Measurements from ENCODE around the gene CNKSR3.

CNKSR3 gene

GRCh38 chr6:154478021-154478700 lies 32.3 kb downstream of the CNKSR3 start:
- no peak for DNase-seq

GRCh38 chr6:154476494-154476893 lies 34.0 kb downstream of the CNKSR3 start:
- DNase-seq, result no peak

DNA sequence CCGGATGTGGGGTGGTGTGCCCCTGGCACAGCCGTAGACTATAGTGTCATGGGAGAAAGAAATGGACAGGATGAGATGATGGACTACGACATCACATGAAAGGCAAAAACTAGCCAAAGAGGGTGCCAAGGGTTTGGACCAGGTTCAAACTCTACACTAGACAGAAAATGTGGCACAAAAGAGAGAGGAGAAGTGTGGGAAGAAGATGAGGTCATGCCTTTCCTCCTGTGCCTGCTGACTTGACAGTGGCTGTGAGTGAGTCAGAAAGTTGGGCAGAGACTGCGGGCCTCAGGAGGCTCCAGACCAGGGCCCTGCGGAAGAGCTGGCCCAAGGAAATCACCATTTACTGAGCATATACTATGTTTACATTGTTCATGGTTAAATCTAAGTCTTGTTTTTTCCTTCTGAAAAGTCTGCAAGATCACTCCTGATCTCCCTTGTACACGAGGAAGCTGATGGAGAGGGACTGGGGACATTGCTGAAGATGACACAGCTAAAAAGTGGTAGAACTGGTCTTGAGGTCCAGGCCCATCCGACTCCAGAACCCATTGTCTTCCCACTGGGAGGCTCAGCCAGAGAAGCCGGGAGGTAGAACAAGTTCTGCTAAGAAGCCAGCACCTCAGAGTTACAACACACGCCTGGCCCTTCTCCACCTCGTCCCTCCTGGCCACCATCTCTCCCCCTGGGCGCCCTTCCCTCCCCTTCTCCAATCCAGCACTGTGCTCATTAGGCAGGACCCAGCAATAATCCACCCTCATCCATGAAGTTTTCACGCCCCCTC lies 35.6 kb downstream of the CNKSR3 start:
- DNase-seq, result no peak

GRCh38 chr6:154473324-154473723 lies 37.2 kb downstream of the CNKSR3 start:
- DNase-seq, result no peak

- no peak for DNase-seq
These were observed 38.7 kb downstream of the CNKSR3 start for GRCh38 chr6:154471609-154472362.

- DNase-seq, result no peak
These were observed 41.1 kb downstream of the CNKSR3 start for GRCh38 chr6:154469306-154469935.

DNA sequence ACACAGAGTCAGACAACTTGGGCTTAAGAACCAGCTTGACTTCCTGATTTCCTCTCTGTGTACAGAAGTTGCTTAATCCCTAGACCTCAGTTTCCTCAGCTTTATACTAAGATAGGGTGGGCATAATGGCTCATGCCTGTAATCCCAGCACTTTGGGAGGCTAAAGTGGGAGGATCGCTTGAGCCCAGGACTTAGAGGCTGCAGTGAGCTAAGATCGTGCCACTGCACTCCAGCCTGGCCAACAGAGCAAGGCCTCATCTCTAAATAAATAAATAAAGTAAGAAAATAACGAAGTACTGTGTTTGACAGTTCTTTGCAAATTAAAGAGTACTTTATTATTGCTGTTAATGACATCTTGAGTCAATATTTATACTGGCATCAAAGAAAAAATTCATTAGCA lies 41.7 kb downstream of the CNKSR3 start:
- DNase-seq, result no peak

- DNase-seq, result no peak
These were observed 43.4 kb downstream of the CNKSR3 start for GRCh38 chr6:154466971-154467679.

DNA sequence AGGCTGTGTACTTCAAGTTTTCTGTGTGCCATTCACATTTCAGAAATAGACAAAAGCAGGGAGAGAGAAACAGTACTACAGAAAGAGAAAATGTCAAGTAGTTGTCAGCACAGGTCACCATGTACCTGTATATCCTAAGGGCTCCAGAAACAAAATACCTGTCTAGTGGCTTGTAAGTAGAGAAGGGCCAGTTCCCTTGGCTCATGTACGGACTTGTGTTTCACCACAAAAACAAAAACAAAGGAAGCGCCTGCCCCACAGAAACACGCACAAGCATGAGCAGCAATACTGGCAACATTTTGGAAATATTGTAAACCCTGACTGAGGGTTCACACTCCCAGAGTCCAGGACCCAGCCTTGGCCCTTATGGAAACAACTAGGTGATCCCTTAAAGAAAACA lies 44.3 kb downstream of the CNKSR3 start:
- no peak for DNase-seq

DNA sequence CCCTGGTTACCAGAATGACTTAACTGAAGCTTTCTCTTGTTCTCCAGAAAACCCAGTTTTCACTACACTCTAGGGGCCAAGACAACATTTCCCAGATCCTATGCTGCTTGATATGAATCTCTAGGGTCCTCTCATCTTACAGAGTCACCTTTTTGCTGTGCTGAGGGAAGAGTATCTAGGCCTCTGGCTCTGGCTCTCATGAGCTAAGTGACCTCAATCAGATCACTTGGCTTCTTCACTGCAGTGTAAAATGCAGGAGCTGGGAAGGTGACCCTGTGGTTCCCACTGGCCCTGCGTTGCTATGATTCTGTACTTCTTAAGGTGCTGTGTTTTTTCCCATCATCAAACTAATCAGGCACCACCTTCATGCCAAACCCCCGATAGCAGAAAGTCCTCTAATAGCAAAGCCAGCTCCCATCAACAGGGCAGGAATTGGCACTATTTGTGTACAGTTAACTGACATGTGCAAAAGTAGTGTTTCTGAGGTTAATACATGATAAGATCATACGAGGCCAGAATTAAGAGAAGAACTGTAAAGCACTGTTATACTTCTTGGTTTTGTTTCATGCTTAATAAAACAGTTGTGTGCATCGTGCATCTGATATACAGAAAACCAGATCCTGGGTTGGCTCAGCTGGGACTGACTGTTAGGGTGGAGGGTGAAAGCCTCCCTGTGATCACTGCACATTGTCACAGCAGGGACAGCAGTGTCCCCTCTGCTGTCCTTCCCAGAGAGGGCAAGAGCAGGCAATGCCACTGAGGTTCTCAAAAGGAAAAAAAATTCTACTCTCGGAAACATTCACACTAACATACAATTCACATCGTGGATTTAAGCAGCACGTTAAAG lies 46.7 kb downstream of the CNKSR3 start:
- DNase-seq, result no peak

DNA sequence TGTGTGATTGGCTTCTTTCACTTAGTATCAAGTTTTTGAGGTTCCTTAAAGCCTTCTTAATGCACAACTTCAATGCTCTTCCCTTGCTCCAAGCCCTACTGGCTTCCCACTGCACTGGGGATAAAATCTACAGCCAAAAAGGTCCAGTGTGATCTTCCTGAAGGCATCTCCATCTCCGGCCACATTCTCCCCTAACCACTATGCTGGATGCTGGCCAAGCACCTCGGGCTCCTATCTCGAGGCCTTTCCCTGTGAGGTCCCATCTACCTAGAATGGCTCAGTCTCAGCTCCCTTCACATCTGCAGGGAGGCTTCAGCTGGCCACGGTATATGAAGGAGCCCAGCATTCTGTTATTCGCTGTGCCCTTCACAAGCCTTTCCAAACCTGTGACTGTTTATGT lies 48.1 kb downstream of the CNKSR3 start:
- DNase-seq, result no peak

- DNase-seq, result no peak
These were observed 49.1 kb downstream of the CNKSR3 start for GRCh38 chr6:154461348-154461747.

DNA sequence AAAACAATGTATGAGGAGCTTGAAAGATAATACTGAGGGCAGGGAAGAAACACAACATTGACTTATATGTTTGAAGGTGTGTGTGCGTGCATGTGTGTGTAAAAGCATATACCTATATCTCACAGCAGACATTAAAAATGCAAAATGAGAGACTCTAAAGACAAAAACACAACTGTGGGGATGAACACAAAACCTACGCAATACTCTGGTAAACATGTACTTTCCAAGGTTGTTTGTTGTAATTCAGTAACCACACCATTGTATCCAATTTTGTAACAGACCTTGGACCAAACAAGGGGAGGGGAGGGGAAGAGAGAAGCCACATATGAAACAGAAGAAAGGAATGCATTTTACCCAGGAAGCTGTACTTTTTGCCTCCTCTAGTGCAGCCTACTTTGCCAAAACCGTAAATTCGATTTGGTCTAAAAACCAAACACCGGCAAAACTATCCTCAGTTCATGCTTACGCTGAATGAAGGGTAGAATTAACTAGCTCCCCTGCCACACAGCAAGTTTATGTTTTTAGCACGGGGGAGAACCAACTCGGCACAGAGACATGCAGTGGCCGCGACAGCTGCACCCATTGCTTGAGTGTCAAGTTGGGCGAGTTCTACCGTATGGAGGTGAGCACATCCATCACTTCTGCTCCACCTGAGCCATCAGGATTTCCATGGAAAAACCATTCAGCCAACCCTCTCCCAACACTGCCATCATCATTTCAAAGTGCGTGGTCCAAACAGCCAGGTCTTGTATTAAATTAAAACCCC lies 50.0 kb downstream of the CNKSR3 start:
- DNase-seq, result no peak

DNA sequence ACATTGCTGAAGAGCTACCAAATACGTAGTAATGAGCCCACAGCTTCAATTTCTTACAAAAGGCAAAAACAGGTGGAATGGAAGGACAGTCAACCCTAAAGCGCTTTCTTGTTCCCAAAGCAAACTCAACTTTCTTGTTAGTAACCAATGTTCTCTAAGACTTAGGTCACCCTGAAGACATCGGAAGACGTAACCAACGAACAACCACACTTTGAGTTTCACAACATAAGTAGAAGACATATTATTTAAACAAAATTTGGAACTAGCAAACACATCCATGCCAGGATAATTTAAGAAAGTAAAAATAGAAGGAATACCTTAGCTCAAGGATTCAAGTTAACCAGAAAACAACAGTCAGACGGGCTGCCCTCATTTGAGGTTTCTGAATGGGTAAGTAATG lies 51.0 kb downstream of the CNKSR3 start:
- DNase-seq, result no peak

DNA sequence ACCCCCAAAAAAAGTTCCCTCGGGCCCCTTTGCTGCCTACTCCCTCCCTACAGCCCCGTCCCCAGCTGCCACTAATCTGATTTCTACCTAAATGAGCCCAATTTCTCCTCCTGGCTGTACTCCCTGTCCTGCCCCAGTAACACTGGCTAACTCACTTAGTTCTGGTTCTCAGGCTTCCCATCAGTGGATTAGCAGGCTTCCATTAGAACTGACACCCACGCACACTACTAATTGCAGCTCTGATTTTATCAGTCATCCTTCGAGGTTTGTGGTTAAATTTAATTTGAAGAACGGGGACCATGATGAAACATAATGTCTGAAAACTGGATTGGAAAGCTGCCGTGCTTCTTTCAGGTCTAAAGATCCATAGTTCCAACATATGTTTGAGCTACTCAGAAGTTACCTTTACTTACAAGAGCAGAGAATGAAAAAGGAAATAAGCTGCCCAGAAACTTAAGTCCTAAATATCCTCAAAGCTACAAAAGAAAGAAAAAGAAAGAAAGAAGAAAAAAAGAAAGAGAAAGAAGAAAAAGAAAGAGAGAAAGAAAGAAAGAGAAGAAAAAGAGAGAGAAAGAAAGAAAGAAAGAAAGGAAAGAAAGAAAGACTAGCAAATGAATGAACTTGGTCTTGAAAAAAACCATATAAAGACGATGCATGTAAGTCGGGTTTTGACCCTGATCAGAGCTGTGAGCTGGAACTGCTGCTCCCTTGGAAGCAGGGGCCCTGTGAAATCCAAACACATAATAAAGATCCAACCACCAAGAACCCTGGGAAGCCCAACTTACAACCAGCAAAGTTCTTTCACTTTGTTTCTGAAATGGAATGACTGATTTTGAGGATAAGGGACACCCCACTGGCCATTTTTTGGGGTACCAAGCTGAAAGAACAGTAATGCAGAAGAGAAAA lies 51.7 kb downstream of the CNKSR3 start:
- DNase-seq, result no peak

GRCh38 chr6:154457881-154458284 lies 52.6 kb downstream of the CNKSR3 start:
- no peak for DNase-seq

GRCh38 chr6:154457046-154457713 lies 53.3 kb downstream of the CNKSR3 start:
- DNase-seq, result no peak

GRCh38 chr6:154453329-154453728 lies 57.2 kb downstream of the CNKSR3 start:
- DNase-seq, result no peak

- no peak for DNase-seq
These were observed 60.0 kb downstream of the CNKSR3 start for GRCh38 chr6:154450498-154450897.

All from activated CD4-positive, alpha-beta T cell treated with anti-CD3 and anti-CD28 coated beads, Interleukin-2, amount 50 U/mL, for 48 hours (primary cell).